Right lobe of liver (tissue), 4 donors: ENCODE data around the gene QSOX1.

Experiments used
- CTCF ChIP-seq, 4 donors: fragments of 200-600 bp in 3 of 4; fragments of 450-650 bp in 1 of 4; IDR thresholded peaks; one replicate each; pipeline versions ENCODE4 v1.5.1 to v1.8.0; 2016 to 2022; ENCODE audit warnings: antibody characterized with exemption in 4 of 4, mild to moderate bottlenecking in 2 of 4
- POLR2A ChIP-seq: fragments of 450-650 bp; IDR thresholded peaks from one replicate; pipeline ENCODE4 v1.6.1; 2017; ENCODE audit warnings: antibody characterized with exemption, mild to moderate bottlenecking
- donor health status: DM: no; HTN: no; CAD: no.
- donor health status: DM: no; HTN: no; CAD: no.
- donor health status: DM: no; HTN: yes; CAD: no.

- no peak for TF ChIP-seq CTCF (IDR thresholded peaks at IDR 0.05)
- TF ChIP-seq POLR2A, result no peak
Measured at GRCh38 chr1:180145446-180145845, 9.2 kb upstream of the QSOX1 start.
